Transverse colon (tissue), 4 donors: Measurements from ENCODE around the gene SCN8A. TPM values are rescaled to one million over a fixed set of nuclear protein-coding genes. Genes with fewer than 3 reads are reported as not detected.

Source experiments
- DNase-seq: peaks from one replicate; pipeline ENCODE4 v3.0.0-alpha.2; 2019
- H3K27ac ChIP-seq, 4 donors: fragments of 200-600 bp; sonication (generic); 2 replicates each; pipeline ENCODE4 v1.5.1; 2016 to 2018; ENCODE audit warnings: inconsistent platforms in 4 of 4
- H3K27me3 ChIP-seq: fragments of 200-600 bp; sonication (generic); 2 replicates; pipeline ENCODE4 v1.5.1; 2017; ENCODE audit warnings: inconsistent platforms
- H3K36me3 ChIP-seq, 4 donors: fragments of 200-600 bp; sonication (generic); 2 replicates each; pipeline ENCODE4 v1.5.1; 2017 to 2019; ENCODE audit warnings: inconsistent platforms in 4 of 4
- H3K4me1 ChIP-seq, 4 donors: fragments of 200-600 bp; sonication (generic); 2 replicates each; pipeline ENCODE4 v1.5.1; 2017 to 2020; ENCODE audit warnings: inconsistent platforms in 4 of 4
- H3K4me3 ChIP-seq, 4 donors: fragments of 200-600 bp; sonication (generic); 1 replicate in 1 of 4; 2 replicates in 3 of 4; pipeline versions ENCODE4 v1.5.1 to v1.6.1; 2017 to 2019; ENCODE audit warnings: inconsistent platforms in 4 of 4
- H3K9me3 ChIP-seq, 2 donors: fragments of 200-600 bp; sonication (generic); 2 replicates each; pipeline ENCODE4 v1.5.1; 2017 to 2019; ENCODE audit warnings: inconsistent platforms in 2 of 2
- EP300 ChIP-seq: sonication (generic); formaldehyde crosslinking; IDR thresholded peaks from one replicate; pipeline ENCODE4 v1.6.1; 2017; ENCODE audit warnings: antibody characterized with exemption, low read depth
- POLR2A ChIP-seq: fragments of 450-650 bp; IDR thresholded peaks from one replicate; pipeline ENCODE4 v1.6.1; 2016; ENCODE audit warnings: antibody characterized with exemption, mild to moderate bottlenecking, moderate library complexity
- POLR2AphosphoS5 ChIP-seq, 3 donors: sonication (generic); formaldehyde crosslinking; IDR thresholded peaks; one replicate each; pipeline ENCODE4 v1.6.1; 2016; ENCODE audit warnings: antibody characterized with exemption in 3 of 3
- WGBS, 2 donors: methylation state at CpG; one replicate each; pipeline ENCODE4 v1.1.5; 2018; ENCODE audit warnings: low coverage in 1 of 2; 5-methylcytosine and 5-hydroxymethylcytosine counted together
- in situ Hi-C, 4 donors: fragments of 200-750 bp; cut with MboI; loops; one replicate each; pipeline versions ENCODE4 v1.15.0 to v1.15.1; 2017; ENCODE audit warnings: low sequenced_read_pairs in 3 of 4, low pct_ligation_motif_present in 1 of 4, low pct_unique_long_range_greater_than_20kb in 1 of 4
- intact Hi-C: fragments of 100-400 bp; cut with DNase I; formaldehyde crosslinking; loops from one replicate; pipeline ENCODE4 v1.15.1; 2023; ENCODE audit warnings: low total_unique reads
- total RNA-seq, 4 donors: library from RNA; depleted of rRNA; stranded (reverse); fragments of >200 nt; gene quantifications; one replicate each; pipeline ENCODE4 v1.1.0, GENCODE V29; 2016
- TF ChIP-seq, protein P1 (sequence below), 5 experiments: fragments of 200-600 bp in 3 of 5; fragments of 450-650 bp in 2 of 5; sonication (generic) in 3 of 5; IDR thresholded peaks; 1 replicate in 2 of 5; 2 replicates in 3 of 5; pipeline ENCODE4 v1.5.1; 2016 to 2017; ENCODE audit warnings: antibody characterized with exemption in 5 of 5, inconsistent platforms in 3 of 5, mild to moderate bottlenecking in 2 of 5, moderate library complexity in 1 of 5

SCN8A gene
- total RNA-seq, 4 donors from 2014 or later = 0.37 to 6.8 (median 3.2) TPM

DNA sequence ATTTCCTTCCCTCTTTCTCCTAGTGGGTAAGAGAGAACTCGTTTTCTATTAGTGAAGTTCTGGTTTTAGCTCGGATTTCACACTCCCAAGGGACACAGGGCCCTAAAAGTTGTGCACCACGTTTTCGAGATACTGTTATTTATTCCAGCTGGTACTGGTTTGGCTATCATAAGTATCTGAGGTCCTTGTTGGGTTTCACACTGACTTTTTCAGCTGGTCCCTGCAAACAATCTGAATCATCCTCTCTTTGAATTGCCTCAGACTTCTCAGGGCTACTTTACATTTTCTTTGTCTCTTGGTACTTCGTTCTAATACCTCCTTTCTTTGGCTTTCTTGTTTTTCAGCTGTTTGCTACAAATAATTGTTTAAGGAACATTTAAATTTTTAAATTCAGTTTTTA is 75.7 kb downstream of the SCN8A start:
- in situ Hi-C loops (no loop called here), intact Hi-C loops (no loop called here)
- Histone ChIP-seq H3K4me1 (peaks cover 0 to 5% (median 0%) of the 10 kb centered on the region in 4 donors), H3K27ac (no peak overlapping the region), H3K9me3 (no peaks in the 10 kb centered on the region), H3K27me3 (no peaks in the 10 kb centered on the region), H3K36me3 (no peaks in the 10 kb centered on the region), H3K4me3 (no peak overlapping the region)
- DNase-seq = no peak
- WGBS, 2 donors = 55 to 69% methylated on average over 5 of the region's 5 CpGs
- no peak for TF ChIP-seq EP300
- no peak for TF ChIP-seq POLR2AphosphoS5 (IDR thresholded peaks at IDR 0.05)
- TF ChIP-seq, protein P1, sequence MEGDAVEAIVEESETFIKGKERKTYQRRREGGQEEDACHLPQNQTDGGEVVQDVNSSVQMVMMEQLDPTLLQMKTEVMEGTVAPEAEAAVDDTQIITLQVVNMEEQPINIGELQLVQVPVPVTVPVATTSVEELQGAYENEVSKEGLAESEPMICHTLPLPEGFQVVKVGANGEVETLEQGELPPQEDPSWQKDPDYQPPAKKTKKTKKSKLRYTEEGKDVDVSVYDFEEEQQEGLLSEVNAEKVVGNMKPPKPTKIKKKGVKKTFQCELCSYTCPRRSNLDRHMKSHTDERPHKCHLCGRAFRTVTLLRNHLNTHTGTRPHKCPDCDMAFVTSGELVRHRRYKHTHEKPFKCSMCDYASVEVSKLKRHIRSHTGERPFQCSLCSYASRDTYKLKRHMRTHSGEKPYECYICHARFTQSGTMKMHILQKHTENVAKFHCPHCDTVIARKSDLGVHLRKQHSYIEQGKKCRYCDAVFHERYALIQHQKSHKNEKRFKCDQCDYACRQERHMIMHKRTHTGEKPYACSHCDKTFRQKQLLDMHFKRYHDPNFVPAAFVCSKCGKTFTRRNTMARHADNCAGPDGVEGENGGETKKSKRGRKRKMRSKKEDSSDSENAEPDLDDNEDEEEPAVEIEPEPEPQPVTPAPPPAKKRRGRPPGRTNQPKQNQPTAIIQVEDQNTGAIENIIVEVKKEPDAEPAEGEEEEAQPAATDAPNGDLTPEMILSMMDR (IDR thresholded peaks at IDR 0.05) = no peak
- TF ChIP-seq POLR2A = no peak

DNA sequence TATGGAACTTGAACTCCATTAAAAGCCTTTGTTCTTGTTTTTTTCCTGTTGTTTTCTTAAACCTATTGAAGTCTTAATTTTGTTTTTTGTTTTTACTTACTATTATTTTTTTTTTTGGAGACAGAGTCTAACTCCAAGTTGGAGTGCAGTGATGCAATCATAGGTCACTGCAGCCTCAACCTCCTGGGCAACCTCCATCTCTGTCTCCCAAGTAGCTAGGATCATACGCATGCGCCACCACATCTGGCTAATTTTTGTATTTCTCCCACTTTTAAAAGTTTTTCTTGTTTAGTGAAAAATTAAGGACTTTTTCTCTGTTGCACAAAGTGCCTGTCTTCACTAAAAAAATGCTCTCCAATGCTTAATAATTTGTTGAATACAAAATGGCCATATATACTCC is 76.2 kb downstream of the SCN8A start:
- no peaks in the 10 kb centered on the region for H3K27me3 ChIP-seq
- no peak for DNase-seq
- no peak overlapping the region for H3K27ac ChIP-seq
- in situ Hi-C loops (no loop called here), intact Hi-C loops (no loop called here)
- WGBS, 2 donors = 98 to 100% methylated on average over 1 to 2 of the region's 2 CpGs
- H3K4me3 ChIP-seq = no peak overlapping the region
- H3K9me3 ChIP-seq = no peaks in the 10 kb centered on the region
- TF ChIP-seq, protein P1 (IDR thresholded peaks at IDR 0.05) = no peak
- TF ChIP-seq POLR2A (no peak), EP300 (no peak), POLR2AphosphoS5 (IDR thresholded peaks at IDR 0.05) (no peak)
- H3K4me1 ChIP-seq = peaks cover 0 to 5% (median 0%) of the 10 kb centered on the region in 4 donors
- no peaks in the 10 kb centered on the region for H3K36me3 ChIP-seq

DNA sequence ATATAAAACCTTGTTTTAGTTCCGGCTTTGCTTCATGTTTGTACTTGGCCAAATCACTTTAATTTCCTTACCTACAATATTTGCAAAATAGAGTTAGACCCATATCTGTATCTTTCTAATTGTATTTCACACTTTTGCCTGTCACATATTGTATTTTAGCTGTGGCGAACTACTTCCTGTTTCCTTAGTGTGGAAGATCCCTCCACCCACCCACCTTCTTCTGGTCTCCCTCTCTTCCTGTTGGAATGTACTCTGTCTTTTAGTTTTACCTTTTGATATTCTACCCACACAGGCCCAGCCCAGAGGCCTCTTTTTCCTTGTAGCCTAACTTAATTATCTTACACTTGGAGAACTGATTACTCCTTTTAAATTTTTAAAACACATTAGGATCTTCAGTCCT is 78.2 kb downstream of the SCN8A start:
- intact Hi-C loops (no loop called here), in situ Hi-C loops (no loop called here)
- TF ChIP-seq, protein P1 (IDR thresholded peaks at IDR 0.05) = no peak
- peaks cover 0 to 5% (median 0%) of the 10 kb centered on the region in 4 donors for H3K4me1 ChIP-seq
- DNase-seq = no peak
- no peaks in the 10 kb centered on the region for H3K9me3 ChIP-seq
- no peak overlapping the region for H3K4me3 ChIP-seq
- H3K36me3 ChIP-seq = no peaks in the 10 kb centered on the region
- H3K27ac ChIP-seq = no peak overlapping the region
- no peaks in the 10 kb centered on the region for H3K27me3 ChIP-seq
- WGBS, 2 donors = 45 to 73% methylated on average over 2 of the region's 2 CpGs

DNA sequence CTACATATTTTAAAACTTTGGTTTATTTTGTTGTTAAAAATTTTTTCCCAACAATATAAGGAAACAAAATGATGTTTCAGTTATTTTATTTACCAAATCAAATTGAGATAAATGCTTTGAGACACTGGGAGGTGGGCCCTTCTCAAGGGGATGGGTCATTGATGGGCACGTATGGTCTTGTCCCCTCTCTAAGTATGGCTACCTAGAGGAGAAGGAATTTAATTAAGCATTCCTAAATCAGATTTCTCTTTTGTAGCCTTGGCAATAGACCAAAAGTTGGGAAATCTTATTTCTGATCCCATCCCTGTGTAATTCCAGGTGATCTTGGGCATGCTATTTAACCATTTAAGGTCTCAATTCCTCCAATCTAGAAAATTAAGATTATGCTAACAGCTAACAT is 79.0 kb downstream of the SCN8A start:
- 87 to 100% methylated on average over 1 of the region's 1 CpG for WGBS, 2 donors
- no peak for DNase-seq
- Histone ChIP-seq H3K9me3 (no peaks in the 10 kb centered on the region), H3K4me3 (no peak overlapping the region), H3K36me3 (no peaks in the 10 kb centered on the region), H3K27ac (no peak overlapping the region), H3K27me3 (no peaks in the 10 kb centered on the region), H3K4me1 (peaks cover 0 to 6% (median 2%) of the 10 kb centered on the region in 4 donors)
- TF ChIP-seq EP300 (no peak), POLR2AphosphoS5 (IDR thresholded peaks at IDR 0.05) (no peak), POLR2A (no peak)
- TF ChIP-seq, protein P1 (IDR thresholded peaks at IDR 0.05) = no peak
- intact Hi-C loops (no loop called here), in situ Hi-C loops (no loop called here)
